Naive thymus-derived CD4-positive, alpha-beta T cell (primary cell): ENCODE results near the gene MED13. TPM values are rescaled to one million over a fixed set of nuclear protein-coding genes. Genes with fewer than 3 reads are reported as not detected.

Source experiments
- ATAC-seq: fragments of 150-1000 bp; cut with Tn5 transposase; 2 replicates; pipeline ENCODE4 v1.10.0; 2021; ENCODE audit warnings: mild to moderate bottlenecking, moderate library complexity
- CTCF ChIA-PET: fragments of 350-600 bp; sonication (Branson Sonifier 250); formaldehyde crosslinking; loops from one replicate; lab custom pipeline; 2021; ENCODE audit warnings: antibody characterized with exemption; lab: Charles Lee
- POLR2A ChIA-PET: fragments of 350-600 bp; sonication (Branson Sonifier 250); formaldehyde crosslinking; loops from one replicate; lab custom pipeline; 2021; ENCODE audit warnings: antibody characterized with exemption, inconsistent platforms; lab: Charles Lee
- DNase-seq, 9 donors: peaks; one replicate each; pipeline versions ENCODE4 v3.0.0 to v3.0.0-alpha.2; 2020 to 2022; ENCODE audit warnings: mixed read lengths in 1 of 9
- H3K27ac ChIP-seq: one replicate; pipeline ENCODE4 v1.7.0; 2013; ENCODE audit warnings: mild to moderate bottlenecking, low read depth, low read length, moderate library complexity
- H3K27me3 ChIP-seq, 2 donors: one replicate each; pipeline ENCODE4 v1.7.0; 2013; ENCODE audit warnings: low read length in 2 of 2, mild to moderate bottlenecking in 2 of 2, moderate library complexity in 2 of 2; ENCODE audit not compliant: control insufficient read depth in 2 of 2, insufficient read depth in 2 of 2
- H3K36me3 ChIP-seq, 3 experiments: 1 replicate in 2 of 3; 2 replicates in 1 of 3; pipeline ENCODE4 v1.7.0; 2013; ENCODE audit warnings: low read length in 3 of 3, mild to moderate bottlenecking in 3 of 3, moderate library complexity in 1 of 3; ENCODE audit not compliant: insufficient read depth in 3 of 3, control insufficient read depth in 2 of 3
- H3K4me1 ChIP-seq, 2 donors: one replicate each; pipeline ENCODE4 v1.7.0; 2013; ENCODE audit warnings: low read length in 2 of 2, mild to moderate bottlenecking in 2 of 2, moderate library complexity in 1 of 2; ENCODE audit not compliant: control insufficient read depth in 2 of 2, insufficient read depth in 2 of 2
- H3K4me3 ChIP-seq: 2 replicates; pipeline ENCODE4 v1.7.0; 2013; ENCODE audit warnings: mild to moderate bottlenecking, low read length
- H3K9me3 ChIP-seq, 3 experiments: 1 replicate in 2 of 3; 2 replicates in 1 of 3; pipeline ENCODE4 v1.7.0; 2013; ENCODE audit warnings: low read length in 3 of 3; ENCODE audit not compliant: control insufficient read depth in 2 of 3
- H3K27ac Mint-ChIP-seq, 9 donors: one replicate each; pipeline ENCODE4 v1.8.0; 2020 to 2022; ENCODE audit warnings: mixed read lengths in 9 of 9, mild to moderate bottlenecking in 8 of 9, moderate library complexity in 5 of 9, inconsistent platforms in 2 of 9
- H3K27me3 Mint-ChIP-seq, 5 donors: one replicate each; pipeline ENCODE4 v1.8.0; 2021 to 2022; ENCODE audit warnings: mixed read lengths in 5 of 5, mild to moderate bottlenecking in 1 of 5
- H3K36me3 Mint-ChIP-seq, 5 donors: one replicate each; pipeline ENCODE4 v1.8.0; 2020 to 2022; ENCODE audit warnings: mixed read lengths in 5 of 5, mild to moderate bottlenecking in 3 of 5, inconsistent platforms in 1 of 5
- H3K4me1 Mint-ChIP-seq, 7 donors: one replicate each; pipeline ENCODE4 v1.8.0; 2020 to 2022; ENCODE audit warnings: mixed read lengths in 7 of 7, mild to moderate bottlenecking in 3 of 7, inconsistent platforms in 1 of 7
- H3K4me3 Mint-ChIP-seq, 10 donors: one replicate each; pipeline ENCODE4 v1.8.0; 2020 to 2022; ENCODE audit warnings: mild to moderate bottlenecking in 10 of 10, mixed read lengths in 10 of 10, moderate library complexity in 6 of 10, inconsistent platforms in 2 of 10
- H3K9me3 Mint-ChIP-seq, 11 donors: one replicate each; pipeline ENCODE4 v1.8.0; 2020 to 2022; ENCODE audit warnings: mixed read lengths in 11 of 11, mild to moderate bottlenecking in 4 of 11, inconsistent platforms in 1 of 11, moderate library complexity in 1 of 11
- intact Hi-C, 2 donors: fragments of 100-400 bp; cut with micrococcal nuclease; formaldehyde crosslinking; loops; one replicate each; pipeline ENCODE4 v1.15.1; 2023
- polyA plus RNA-seq, 2 donors: library from polyadenylated mRNA; unstranded; fragments of 300-500 nt; fragmentation: Illumina TruSeq; gene quantifications; one replicate each; pipeline ENCODE4 v1.2.3, GENCODE V29; 2021
- total RNA-seq, 6 experiments: library from RNA in 5 of 6; stranded (reverse) in 5 of 6; gene quantifications; 1 replicate in 5 of 6; 2 replicates in 1 of 6; pipeline ENCODE4 v1.2.3 and lab custom pipeline; 2021 to 2026

MED13 gene
- total and polyA plus RNA-seq, 7 experiments from 2014 or later, result 3.6 to 84.8 (median 70.0) TPM

GRCh38 chr17:62051053-62051452 is 14.0 kb downstream of the MED13 start:
- Histone ChIP-seq H3K4me3 (no peak overlapping the region), H3K36me3 (peaks cover 10 to 40% (median 24%) of the 10 kb centered on the region in 3 experiments), H3K9me3 (no peaks in the 10 kb centered on the region), H3K4me1 (peaks cover 0 to 14% of the 10 kb centered on the region in 2 donors), H3K27ac (no peak overlapping the region), H3K27me3 (no peaks in the 10 kb centered on the region)
- no peak for ATAC-seq
- Mint-ChIP-seq H3K36me3 (peaks cover 13 to 44% (median 17%) of the 10 kb centered on the region in 5 donors), H3K27ac (peak overlapping the region in 4 of 9 donors; percentile 9 to 81 (median 70)), H3K9me3 (no peaks in the 10 kb centered on the region), H3K4me1 (peaks cover 32 to 68% (median 61%) of the 10 kb centered on the region in 7 donors), H3K27me3 (no peaks in the 10 kb centered on the region), H3K4me3 (no peak overlapping the region)
- DNase-seq, result no peak
- intact Hi-C loops, result no loop called here
- POLR2A ChIA-PET, result no interaction called here
- CTCF ChIA-PET, result no interaction called here

- no peaks in the 10 kb centered on the region for H3K9me3 Mint-ChIP-seq
- DNase-seq (no peak), ATAC-seq (no peak)
- peaks cover 31 to 74% (median 67%) of the 10 kb centered on the region in 7 donors for H3K4me1 Mint-ChIP-seq
- no peaks in the 10 kb centered on the region for H3K27me3 ChIP-seq
- no peak overlapping the region for H3K4me3 ChIP-seq
- peaks cover 0 to 14% of the 10 kb centered on the region in 2 donors for H3K4me1 ChIP-seq
- no peaks in the 10 kb centered on the region for H3K9me3 ChIP-seq
- peak overlapping the region in 2 of 10 donors; percentile 16 to 30 for H3K4me3 Mint-ChIP-seq
- ChIA-PET POLR2A (no interaction called here), CTCF (no interaction called here)
- intact Hi-C loops, result no loop called here
- H3K27ac Mint-ChIP-seq, result peak overlapping the region in 6 of 9 donors; percentile 6 to 64 (median 44)
- H3K27me3 Mint-ChIP-seq, result no peaks in the 10 kb centered on the region
- peaks cover 13 to 44% (median 22%) of the 10 kb centered on the region in 5 donors for H3K36me3 Mint-ChIP-seq
- no peak overlapping the region for H3K27ac ChIP-seq
- H3K36me3 ChIP-seq, result peaks cover 5 to 41% (median 24%) of the 10 kb centered on the region in 3 experiments
Observed at GRCh38 chr17:62049299-62049698, 15.8 kb downstream of the MED13 start.

GRCh38 chr17:62048262-62048661 is 16.8 kb downstream of the MED13 start:
- CTCF ChIA-PET, result no interaction called here
- Histone ChIP-seq H3K27ac (no peak overlapping the region), H3K27me3 (no peaks in the 10 kb centered on the region), H3K4me1 (peaks cover 3 to 14% of the 10 kb centered on the region in 2 donors), H3K36me3 (peaks cover 5 to 41% (median 24%) of the 10 kb centered on the region in 3 experiments), H3K4me3 (no peak overlapping the region), H3K9me3 (no peaks in the 10 kb centered on the region)
- H3K4me3 Mint-ChIP-seq, result peak overlapping the region in 1 of 10 donors; percentile 30
- peaks cover 33 to 77% (median 72%) of the 10 kb centered on the region in 7 donors for H3K4me1 Mint-ChIP-seq
- DNase-seq (no peak), ATAC-seq (no peak)
- POLR2A ChIA-PET, result no interaction called here
- H3K9me3 Mint-ChIP-seq, result no peaks in the 10 kb centered on the region
- H3K27me3 Mint-ChIP-seq, result no peaks in the 10 kb centered on the region
- H3K36me3 Mint-ChIP-seq, result peaks cover 13 to 44% (median 23%) of the 10 kb centered on the region in 5 donors
- H3K27ac Mint-ChIP-seq, result peak overlapping the region in 3 of 9 donors; percentile 49 to 76 (median 64)
- intact Hi-C loops, result no loop called here

GRCh38 chr17:62045517-62045916 is 19.6 kb downstream of the MED13 start:
- peak overlapping the region in 1 of 10 donors; percentile 7 for H3K4me3 Mint-ChIP-seq
- no peak for DNase-seq
- ATAC-seq, result no peak
- Histone ChIP-seq H3K4me3 (no peak overlapping the region), H3K36me3 (peaks cover 0 to 33% (median 20%) of the 10 kb centered on the region in 3 experiments), H3K27ac (no peak overlapping the region), H3K4me1 (peaks cover 5 to 7% of the 10 kb centered on the region in 2 donors), H3K9me3 (no peaks in the 10 kb centered on the region), H3K27me3 (no peaks in the 10 kb centered on the region)
- no peaks in the 10 kb centered on the region for H3K9me3 Mint-ChIP-seq
- peaks cover 2 to 32% (median 24%) of the 10 kb centered on the region in 5 donors for H3K36me3 Mint-ChIP-seq
- peaks cover 20 to 77% (median 68%) of the 10 kb centered on the region in 7 donors for H3K4me1 Mint-ChIP-seq
- ChIA-PET CTCF (no interaction called here), POLR2A (no interaction called here)
- peak overlapping the region in 2 of 9 donors; percentile 17 to 49 for H3K27ac Mint-ChIP-seq
- H3K27me3 Mint-ChIP-seq, result no peaks in the 10 kb centered on the region
- intact Hi-C loops, result no loop called here

DNA sequence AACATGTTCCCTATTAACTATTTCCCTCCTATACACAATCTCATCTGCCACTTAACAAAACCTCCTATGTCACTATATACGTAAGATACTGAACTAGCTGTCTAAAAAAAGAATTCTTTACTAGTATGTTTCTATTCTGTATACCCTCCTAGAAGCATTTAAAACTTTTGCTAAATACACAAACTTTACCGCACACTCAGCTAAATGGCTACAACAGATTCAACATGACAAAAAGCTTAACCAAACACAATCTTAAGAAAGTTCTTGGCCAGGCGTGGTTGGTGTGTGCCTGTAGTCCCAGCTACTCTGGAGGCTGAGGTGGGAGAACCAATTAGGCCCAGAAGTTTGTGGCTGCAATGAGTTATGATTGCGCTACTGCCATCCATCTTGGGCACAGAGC is 20.0 kb downstream of the MED13 start:
- H3K36me3 ChIP-seq, result peaks cover 0 to 33% (median 20%) of the 10 kb centered on the region in 3 experiments
- peaks cover 3 to 35% (median 28%) of the 10 kb centered on the region in 5 donors for H3K36me3 Mint-ChIP-seq
- no peaks in the 10 kb centered on the region for H3K27me3 Mint-ChIP-seq
- ChIA-PET CTCF (no interaction called here), POLR2A (interaction anchor here (0.6 kb wide), 1 partner anchor 42 kb away, joined by 3 read pairs; no protein-coding TSS in a partner anchor)
- peaks cover 5 to 12% of the 10 kb centered on the region in 2 donors for H3K4me1 ChIP-seq
- no peak for ATAC-seq
- H3K27me3 ChIP-seq, result no peaks in the 10 kb centered on the region
- H3K4me3 Mint-ChIP-seq, result no peak overlapping the region
- H3K9me3 Mint-ChIP-seq, result no peaks in the 10 kb centered on the region
- peaks cover 22 to 77% (median 68%) of the 10 kb centered on the region in 7 donors for H3K4me1 Mint-ChIP-seq
- H3K27ac Mint-ChIP-seq, result peak overlapping the region in 3 of 9 donors; percentile 17 to 49 (median 30)
- H3K9me3 ChIP-seq, result no peaks in the 10 kb centered on the region
- intact Hi-C loops, result no loop called here
- H3K4me3 ChIP-seq, result no peak overlapping the region
- no peak for DNase-seq
- no peak overlapping the region for H3K27ac ChIP-seq

- Mint-ChIP-seq H3K4me3 (peak overlapping the region in 2 of 10 donors; percentile 1 to 15), H3K9me3 (no peaks in the 10 kb centered on the region), H3K27ac (peak overlapping the region in 4 of 9 donors; percentile 38 to 75 (median 54)), H3K4me1 (peaks cover 13 to 78% (median 69%) of the 10 kb centered on the region in 7 donors), H3K27me3 (no peaks in the 10 kb centered on the region), H3K36me3 (peaks cover 3 to 32% (median 27%) of the 10 kb centered on the region in 5 donors)
- Histone ChIP-seq H3K27me3 (no peaks in the 10 kb centered on the region), H3K36me3 (peaks cover 0 to 28% (median 12%) of the 10 kb centered on the region in 3 experiments), H3K27ac (no peak overlapping the region), H3K4me1 (peaks cover 5 to 12% of the 10 kb centered on the region in 2 donors), H3K4me3 (no peak overlapping the region), H3K9me3 (no peaks in the 10 kb centered on the region)
- ChIA-PET CTCF (no interaction called here), POLR2A (interaction anchor here (0.9 kb wide), 1 partner anchor 20 kb away, joined by 3 read pairs; no protein-coding TSS in a partner anchor)
- intact Hi-C loops, result no loop called here
- no peak for ATAC-seq
- no peak for DNase-seq
Observed at GRCh38 chr17:62043602-62044001, 21.5 kb downstream of the MED13 start.
